Activated T-cell treated with anti-CD3 and anti-CD28 coated beads for 24 hours (primary cell): ENCODE results near the gene SETD7.

Experiments used
- DNase-seq: peaks from one replicate; pipeline ENCODE4 v3.0.0-alpha.2; 2020; ENCODE audit warnings: low read depth

The SETD7 gene

GRCh38 chr4:139550724-139551429 lies 5.1 kb downstream of the SETD7 start:
- no peak for DNase-seq

GRCh38 chr4:139547979-139548378 lies 8.0 kb downstream of the SETD7 start:
- DNase-seq, result no peak

- no peak for DNase-seq
Observed at GRCh38 chr4:139540632-139541031, 15.4 kb downstream of the SETD7 start.

- DNase-seq, result no peak
Observed at GRCh38 chr4:139540161-139540560, 15.9 kb downstream of the SETD7 start.

GRCh38 chr4:139537292-139537691 lies 18.7 kb downstream of the SETD7 start:
- DNase-seq, result no peak

GRCh38 chr4:139535871-139536234 lies 20.2 kb downstream of the SETD7 start:
- no peak for DNase-seq

GRCh38 chr4:139535228-139535870 lies 20.7 kb downstream of the SETD7 start:
- DNase-seq, result no peak

GRCh38 chr4:139534287-139534950 lies 21.6 kb downstream of the SETD7 start:
- DNase-seq, result no peak

- DNase-seq, result no peak
Observed at GRCh38 chr4:139533511-139533910, 22.5 kb downstream of the SETD7 start.

- no peak for DNase-seq
Observed at GRCh38 chr4:139532947-139533346, 23.1 kb downstream of the SETD7 start.

GRCh38 chr4:139530833-139531427 lies 25.1 kb downstream of the SETD7 start:
- DNase-seq, result peak; percentile 37

GRCh38 chr4:139528377-139529005 lies 27.5 kb downstream of the SETD7 start:
- DNase-seq, result no peak

GRCh38 chr4:139526928-139527327 lies 29.1 kb downstream of the SETD7 start:
- no peak for DNase-seq

GRCh38 chr4:139525414-139525813 lies 30.6 kb downstream of the SETD7 start:
- DNase-seq, result no peak

- no peak for DNase-seq
Observed at GRCh38 chr4:139524062-139524631, 31.9 kb downstream of the SETD7 start.

GRCh38 chr4:139523076-139523475 lies 32.9 kb downstream of the SETD7 start:
- no peak for DNase-seq

- no peak for DNase-seq
Observed at GRCh38 chr4:139522457-139522856, 33.6 kb downstream of the SETD7 start.

- no peak for DNase-seq
Observed at GRCh38 chr4:139521754-139522401, 34.1 kb downstream of the SETD7 start.

- DNase-seq, result no peak
Observed at GRCh38 chr4:139515531-139515958, 40.5 kb downstream of the SETD7 start.

GRCh38 chr4:139514382-139515059 lies 41.5 kb downstream of the SETD7 start:
- DNase-seq, result no peak

- DNase-seq, result no peak
Observed at GRCh38 chr4:139511320-139511719, 44.7 kb downstream of the SETD7 start.
